Neuronal stem cell (in vitro differentiated cells): Measurements from ENCODE around the gene ARGFX. TPM values are rescaled to one million over a fixed set of nuclear protein-coding genes. Genes with fewer than 3 reads are reported as not detected.

Experiments used
- DNase-seq: peaks from one replicate; pipeline ENCODE4 v3.0.0-alpha.2; 2013; ENCODE audit warnings: low spot score
- H2AFZ ChIP-seq: one replicate; pipeline ENCODE4 v1.6.1; 2013; ENCODE audit warnings: mild to moderate bottlenecking, low read length, inconsistent platforms
- H2AK5ac ChIP-seq: 2 replicates; pipeline ENCODE4 v1.6.1; 2013; ENCODE audit warnings: low read depth, mild to moderate bottlenecking, inconsistent platforms, low read length, moderate library complexity, mixed read lengths
- H2BK120ac ChIP-seq: 2 replicates; pipeline ENCODE4 v1.6.1; 2013; ENCODE audit warnings: low read depth, mild to moderate bottlenecking, inconsistent platforms, low read length, moderate library complexity, mixed read lengths
- H2BK12ac ChIP-seq: one replicate; pipeline ENCODE4 v1.6.1; 2013; ENCODE audit warnings: low read length, inconsistent platforms
- H2BK15ac ChIP-seq: 2 replicates; pipeline ENCODE4 v1.6.1; 2013; ENCODE audit warnings: mild to moderate bottlenecking, low read length, inconsistent platforms, mixed read lengths
- H2BK5ac ChIP-seq: one replicate; pipeline ENCODE4 v1.6.1; 2013; ENCODE audit warnings: inconsistent platforms, mild to moderate bottlenecking, low read length, moderate library complexity
- H3K14ac ChIP-seq: one replicate; pipeline ENCODE4 v1.6.1; 2013; ENCODE audit warnings: low read length, inconsistent platforms
- H3K18ac ChIP-seq: 2 replicates; pipeline ENCODE4 v1.6.1; 2013; ENCODE audit warnings: low read length, inconsistent platforms
- H3K23ac ChIP-seq: 2 replicates; pipeline ENCODE4 v1.6.1; 2013; ENCODE audit warnings: low read depth, mild to moderate bottlenecking, mixed read lengths, low read length, inconsistent platforms; ENCODE audit not compliant: poor library complexity
- H3K27ac ChIP-seq: replicated peaks from 3 replicates; pipeline ENCODE4 v1.5.1; 2013; ENCODE audit warnings: low read length, inconsistent platforms
- H3K27me3 ChIP-seq, 3 experiments: 2 replicates each; pipeline ENCODE4 v1.6.1; 2013; ENCODE audit warnings: low read length in 3 of 3, mild to moderate bottlenecking in 2 of 3, inconsistent platforms in 1 of 3, low read depth in 1 of 3, mixed read lengths in 1 of 3, moderate library complexity in 1 of 3; ENCODE audit not compliant: control insufficient read depth in 3 of 3, insufficient read depth in 3 of 3
- H3K36me3 ChIP-seq, 2 donors: replicated peaks in 1 of 2; 2 replicates each; pipeline ENCODE4 v1.6.1; 2013; ENCODE audit warnings: low read length in 2 of 2; ENCODE audit not compliant: control insufficient read depth in 2 of 2, insufficient read depth in 2 of 2
- H3K4ac ChIP-seq: 2 replicates; pipeline ENCODE4 v1.6.1; 2013; ENCODE audit warnings: inconsistent platforms, mild to moderate bottlenecking, low read length, moderate library complexity
- H3K4me1 ChIP-seq, 2 donors: 1 replicate in 1 of 2; 2 replicates in 1 of 2; pipeline ENCODE4 v1.6.1; 2013; ENCODE audit warnings: low read length in 2 of 2, low read depth in 1 of 2; ENCODE audit not compliant: control insufficient read depth in 2 of 2, insufficient read depth in 1 of 2
- H3K4me2 ChIP-seq: one replicate; pipeline ENCODE4 v1.6.1; 2013; ENCODE audit warnings: mild to moderate bottlenecking, low read length, inconsistent platforms; ENCODE audit not compliant: insufficient read depth, poor library complexity, severe bottlenecking
- H3K4me3 ChIP-seq, 2 donors: 2 replicates each; pipeline ENCODE4 v1.5.1; 2013; ENCODE audit warnings: low read length in 2 of 2, mild to moderate bottlenecking in 2 of 2, inconsistent platforms in 1 of 2, moderate library complexity in 1 of 2
- H3K79me1 ChIP-seq: one replicate; pipeline ENCODE4 v1.6.1; 2013; ENCODE audit warnings: low read depth, mild to moderate bottlenecking, inconsistent platforms, low read length, moderate library complexity
- H3K9ac ChIP-seq: one replicate; pipeline ENCODE4 v1.6.1; 2013; ENCODE audit warnings: mild to moderate bottlenecking, low read depth, low read length, inconsistent platforms; ENCODE audit not compliant: poor library complexity
- H3K9me3 ChIP-seq, 2 donors: replicated peaks in 1 of 2; 2 replicates each; pipeline versions ENCODE3 to v1.6.1; 2013; ENCODE audit warnings: low read length in 2 of 2, mild to moderate bottlenecking in 2 of 2, inconsistent platforms in 1 of 2, low read depth in 1 of 2, mixed read lengths in 1 of 2, moderate library complexity in 1 of 2; ENCODE audit not compliant: control insufficient read depth in 2 of 2, insufficient read depth in 1 of 2
- H4K8ac ChIP-seq: one replicate; pipeline ENCODE4 v1.6.1; 2013; ENCODE audit warnings: low read depth, mild to moderate bottlenecking, inconsistent platforms, low read length, moderate library complexity
- H4K91ac ChIP-seq: one replicate; pipeline ENCODE4 v1.6.1; 2013; ENCODE audit warnings: low read length, low read depth, mild to moderate bottlenecking, inconsistent platforms; ENCODE audit not compliant: poor library complexity
- WGBS, 2 donors: extraction: QIAGEN DNeasy Blood & Tissue Kit; methylation state at CpG; one replicate each; pipeline ENCODE4 v1.1.7; 2013; ENCODE audit warnings: missing lambda C conversion rate in 2 of 2, mixed read lengths in 1 of 2; ENCODE audit not compliant: insufficient read length in 2 of 2, insufficient replicate concordance in 1 of 2; ENCODE audit errors: extremely low coverage in 2 of 2; 5-methylcytosine and 5-hydroxymethylcytosine counted together
- polyA plus RNA-seq, 2 experiments: library from polyadenylated mRNA; stranded (reverse); fragments of 200-250 nt; gene quantifications; one replicate each; pipeline ENCODE4 v1.2.3, GENCODE V29; 2013

The ARGFX gene
- not detected for polyA plus RNA-seq (2013, experiment 1 of 2)
- not detected for polyA plus RNA-seq (2013, experiment 2 of 2)

DNA sequence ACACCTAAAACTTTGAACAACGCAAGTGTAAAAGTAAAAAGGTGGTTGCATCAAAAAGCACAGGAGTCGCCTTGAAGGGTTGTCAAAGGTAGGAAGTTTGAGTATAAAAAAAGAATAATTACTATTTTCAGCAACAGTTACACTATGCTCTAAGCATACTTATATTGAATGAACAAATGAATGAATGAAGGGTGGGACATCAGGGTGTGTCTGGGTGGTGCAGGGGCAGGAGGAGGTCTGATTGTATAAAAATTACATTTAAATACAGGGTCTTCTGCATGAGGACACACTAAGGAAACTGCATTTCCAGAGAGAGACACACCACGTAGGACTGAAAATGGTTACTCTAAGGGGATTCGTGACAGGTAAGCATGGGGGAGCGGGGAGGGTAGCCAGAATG, at the start of gene ARGFX:
Gene ARGFX, plus strand, starts transcription at position 301 of the 400 bp plus-strand sequence. CDS start 2,765 bp downstream, outside the sequence.
- Histone ChIP-seq H3K4me1 (peaks cover 0 to 3% of the 10 kb centered on the region in 2 donors), H3K27ac (no peak within 1 kb of the TSS), H3K4me2 (no peak within 1 kb of the TSS), H3K9ac (no peak within 1 kb of the TSS), H3K18ac (no peak within 1 kb of the TSS), H3K4ac (no peak within 1 kb of the TSS), H2AFZ (no peak within 1 kb of the TSS), H3K9me3 (no peaks in the 10 kb centered on the region), H3K14ac (no peak within 1 kb of the TSS), H2BK12ac (no peak within 1 kb of the TSS), H3K79me1 (no peaks in the 10 kb centered on the region), H3K23ac (no peak within 1 kb of the TSS), H3K36me3 (no peaks in the 10 kb centered on the region), H4K91ac (no peak within 1 kb of the TSS), H2BK120ac (no peak within 1 kb of the TSS), H3K4me3 (no peak within 1 kb of the TSS), H3K27me3 (no peaks in the 10 kb centered on the region), H2BK15ac (no peak within 1 kb of the TSS), H2AK5ac (no peak within 1 kb of the TSS), H4K8ac (no peak within 1 kb of the TSS), H2BK5ac (no peak within 1 kb of the TSS)
- DNase-seq, result no peak
- no CpG with 5 or more reads among the region's 5 CpGs for WGBS, 2 donors

DNA sequence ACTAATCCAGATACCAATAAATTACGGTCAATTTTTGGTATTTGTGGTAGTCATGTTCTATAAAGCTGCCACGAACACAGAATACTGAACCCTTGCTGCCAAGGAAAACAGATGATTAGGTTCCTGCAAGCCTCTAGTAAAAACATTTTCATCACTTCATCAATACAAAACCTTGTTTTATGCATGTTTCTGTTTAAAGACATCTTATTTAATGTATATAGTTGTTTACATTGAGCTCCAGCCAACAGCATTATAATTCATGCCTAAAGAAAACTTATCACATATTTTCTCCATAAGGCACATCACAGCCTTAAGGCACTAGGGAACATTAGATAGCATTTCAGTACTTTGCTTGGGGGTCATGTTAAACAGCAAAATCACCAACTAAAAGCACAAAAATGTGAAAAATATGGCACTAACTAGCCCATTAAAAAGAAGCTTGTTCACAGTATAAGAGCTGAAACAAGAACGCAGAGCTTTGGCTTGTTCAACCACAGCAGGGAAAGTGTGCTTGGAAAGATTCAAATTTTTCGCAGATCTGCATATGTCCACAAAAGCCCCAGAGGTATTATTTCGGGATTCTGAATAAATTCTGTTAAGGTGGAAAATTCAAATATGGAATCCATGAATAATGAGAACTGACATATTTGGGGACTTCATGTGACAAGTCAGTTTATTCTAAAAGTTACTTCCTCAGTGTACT, 49.6 kb upstream of the ARGFX start:
- H2BK120ac ChIP-seq, result no peak overlapping the region
- no peak overlapping the region for H2AFZ ChIP-seq
- no peak for DNase-seq
- H2BK5ac ChIP-seq, result no peak overlapping the region
- H2BK12ac ChIP-seq, result no peak overlapping the region
- H2AK5ac ChIP-seq, result no peak overlapping the region
- no peak overlapping the region for H3K9ac ChIP-seq
- peaks cover 2 to 19% of the 10 kb centered on the region in 2 donors for H3K9me3 ChIP-seq
- no peak overlapping the region for H3K27ac ChIP-seq
- H3K79me1 ChIP-seq, result no peaks in the 10 kb centered on the region
- no peak overlapping the region for H4K8ac ChIP-seq
- H3K4me3 ChIP-seq, result no peak overlapping the region
- no CpG with 5 or more reads among the region's 5 CpGs for WGBS, 2 donors
- peaks cover 10 to 82% of the 10 kb centered on the region in 2 donors for H3K36me3 ChIP-seq
- no peaks in the 10 kb centered on the region for H3K4me1 ChIP-seq
- no peak overlapping the region for H3K18ac ChIP-seq
- no peaks in the 10 kb centered on the region for H3K27me3 ChIP-seq
- H3K14ac ChIP-seq, result no peak overlapping the region
- H3K4me2 ChIP-seq, result no peak overlapping the region
- H4K91ac ChIP-seq, result no peak overlapping the region
- no peak overlapping the region for H3K23ac ChIP-seq
- H2BK15ac ChIP-seq, result no peak overlapping the region
- H3K4ac ChIP-seq, result no peak overlapping the region

DNA sequence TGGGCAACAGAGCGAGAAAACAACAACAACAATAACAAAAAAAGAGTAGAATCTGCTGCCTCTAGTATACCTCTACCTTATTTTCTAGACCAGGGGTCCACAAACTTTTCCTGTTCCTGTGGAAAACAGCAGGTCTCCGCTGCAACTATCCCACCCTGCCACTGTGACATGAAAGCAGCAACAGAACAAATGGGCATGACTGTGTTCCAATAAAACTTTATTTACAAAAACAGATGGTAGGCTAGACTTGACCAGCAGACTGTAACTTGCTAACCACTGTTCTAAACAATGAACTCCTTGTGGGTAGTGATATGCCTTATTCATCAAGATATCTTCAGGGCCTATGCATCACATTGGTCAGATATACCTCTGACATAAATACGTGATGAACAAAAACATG, 47.2 kb upstream of the ARGFX start:
- no peak for DNase-seq
- no peak overlapping the region for H3K23ac ChIP-seq
- no peak overlapping the region for H2AK5ac ChIP-seq
- no peak overlapping the region for H2BK120ac ChIP-seq
- H3K18ac ChIP-seq, result no peak overlapping the region
- peaks cover 10 to 91% of the 10 kb centered on the region in 2 donors for H3K36me3 ChIP-seq
- H3K4me1 ChIP-seq, result no peaks in the 10 kb centered on the region
- H4K8ac ChIP-seq, result no peak overlapping the region
- no peak overlapping the region for H3K14ac ChIP-seq
- peaks cover 2 to 16% of the 10 kb centered on the region in 2 donors for H3K9me3 ChIP-seq
- no peak overlapping the region for H2AFZ ChIP-seq
- H3K79me1 ChIP-seq, result no peaks in the 10 kb centered on the region
- no peaks in the 10 kb centered on the region for H3K27me3 ChIP-seq
- H3K27ac ChIP-seq, result no peak overlapping the region
- H4K91ac ChIP-seq, result no peak overlapping the region
- H3K9ac ChIP-seq, result no peak overlapping the region
- H3K4me3 ChIP-seq, result no peak overlapping the region
- no peak overlapping the region for H3K4ac ChIP-seq
- no CpG with 5 or more reads among the region's 3 CpGs for WGBS, 2 donors
- H3K4me2 ChIP-seq, result no peak overlapping the region
- H2BK15ac ChIP-seq, result no peak overlapping the region
- no peak overlapping the region for H2BK5ac ChIP-seq
- no peak overlapping the region for H2BK12ac ChIP-seq

DNA sequence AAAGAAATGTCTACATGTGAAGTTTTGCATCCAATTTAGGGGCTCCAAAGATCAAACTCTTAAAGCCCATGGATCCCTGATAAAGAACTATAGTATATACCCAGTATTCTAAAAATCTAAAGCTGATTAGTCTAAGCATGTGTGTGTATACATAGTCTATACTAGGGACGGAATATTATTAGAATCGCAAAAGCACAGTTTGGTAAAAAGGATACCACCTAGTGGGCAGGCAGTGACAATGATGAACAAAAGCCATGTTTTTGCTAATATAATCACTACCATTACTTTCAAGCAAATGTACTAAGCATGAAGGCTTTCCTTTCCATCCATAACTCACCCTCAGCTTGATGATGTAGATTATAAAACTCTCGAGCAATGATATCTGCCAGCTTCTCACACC, 38.4 kb upstream of the ARGFX start:
- no CpG with 5 or more reads among the region's 3 CpGs for WGBS, 2 donors
- H4K8ac ChIP-seq, result no peak overlapping the region
- no peak overlapping the region for H2BK120ac ChIP-seq
- H3K79me1 ChIP-seq, result no peaks in the 10 kb centered on the region
- no peaks in the 10 kb centered on the region for H3K9me3 ChIP-seq
- no peak overlapping the region for H3K4ac ChIP-seq
- no peak overlapping the region for H3K18ac ChIP-seq
- no peak overlapping the region for H3K23ac ChIP-seq
- H2AFZ ChIP-seq, result no peak overlapping the region
- DNase-seq, result no peak
- no peaks in the 10 kb centered on the region for H3K4me1 ChIP-seq
- H2AK5ac ChIP-seq, result no peak overlapping the region
- no peak overlapping the region for H2BK15ac ChIP-seq
- no peak overlapping the region for H3K14ac ChIP-seq
- no peak overlapping the region for H2BK12ac ChIP-seq
- H3K4me2 ChIP-seq, result no peak overlapping the region
- no peak overlapping the region for H3K9ac ChIP-seq
- H3K27me3 ChIP-seq, result no peaks in the 10 kb centered on the region
- no peak overlapping the region for H3K4me3 ChIP-seq
- no peak overlapping the region for H2BK5ac ChIP-seq
- peaks cover 11 to 95% of the 10 kb centered on the region in 2 donors for H3K36me3 ChIP-seq
- H4K91ac ChIP-seq, result no peak overlapping the region
- H3K27ac ChIP-seq, result no peak overlapping the region
